Measurements from ENCODE around the gene SAMD10. TPM values are rescaled to one million over a fixed set of nuclear protein-coding genes. Genes with fewer than 3 reads are reported as not detected.
A peak's percentile ranks its signal among the peaks of the same experiment; 100 is the strongest.

SAMD10 gene
- total and polyA plus RNA-seq, 10 of the 15 experiments (the other 5 are each of a cell fraction or from before 2014, with no cell fraction given), result 1.3 to 51.4 (median 17.9) TPM

- TF ChIP-seq ATF3 (IDR thresholded peaks at IDR 0.05; ENCODE audit: borderline replicate concordance, extremely low read depth, low read depth, low read length) (peak; percentile 66; the same call in 1 of the 2 replicates), NFXL1 (IDR thresholded peaks at IDR 0.05; ENCODE audit: borderline replicate concordance) (no peak), NBN (IDR thresholded peaks at IDR 0.05) (no peak), RFX5 (IDR thresholded peaks at IDR 0.05; ENCODE audit: low read depth, low read length) (no peak; the same call in 1 of the 2 replicates), POU2F2 (IDR thresholded peaks at IDR 0.05; ENCODE audit: borderline replicate concordance, low read depth, low read length) (peak; percentile 46; the same call in 2 of the 3 replicates), CHD1 (IDR thresholded peaks at IDR 0.05; ENCODE audit: low read depth, low read length) (no peak), HDAC2 (IDR thresholded peaks at IDR 0.05) (no peak), MXI1 (IDR thresholded peaks at IDR 0.05; ENCODE audit: low read depth, low read length) (peak; percentile 88), SUPT20H (IDR thresholded peaks at IDR 0.05; ENCODE audit: borderline replicate concordance, control insufficient read depth, low read depth, low read length) (no peak), RCOR1 (conservative IDR thresholded peaks at IDR 0.05; ENCODE audit: low read depth, low read length) (no peak), PRDM15 (CRISPR knock-in tag; IDR thresholded peaks at IDR 0.05) (no peak), WRNIP1 (IDR thresholded peaks at IDR 0.05; ENCODE audit: borderline replicate concordance, low read depth, low read length) (no peak), HDGF (IDR thresholded peaks at IDR 0.05) (no peak), PKNOX1 (IDR thresholded peaks at IDR 0.05) (no peak), EGR1 (IDR thresholded peaks at IDR 0.05; ENCODE audit: borderline replicate concordance in 1 of 2, low read depth in 2 of 2, low read length in 2 of 2) (peak in 1 of 2 experiments; percentile 49; a peak in 1 of 3 replicates), BMI1 (IDR thresholded peaks at IDR 0.05; ENCODE audit: borderline replicate concordance) (no peak), MTA3 (IDR thresholded peaks at IDR 0.05; ENCODE audit: borderline replicate concordance, low read length) (no peak), ZSCAN29 (IDR thresholded peaks at IDR 0.05) (no peak), TCF3 (IDR thresholded peaks at IDR 0.05; ENCODE audit: borderline replicate concordance, insufficient read depth, low read depth, low read length) (0 out of 2 replicates have a peak, but pooled peaks have one; percentile 32), REST (IDR thresholded peaks at IDR 0.05; ENCODE audit: low read depth, low read length) (0 out of 2 replicates have a peak, but pooled peaks have one; percentile 15), YY1 (IDR thresholded peaks at IDR 0.05; ENCODE audit: low read depth, low read length) (peak; percentile 94)
These were observed 23.4 kb downstream of the SAMD10 start, which contains the start of gene UCKL1 (continued) for GRCh38 chr20:63955827-63956663.

Data from GM12878 (cell line).